Gastroesophageal sphincter (tissue), 3 donors: ENCODE data around the gene SMARCAL1.

ENCODE experiments used
- CTCF ChIP-seq, 4 experiments: fragments of 200-600 bp in 2 of 4; fragments of 450-650 bp in 2 of 4; sonication (generic) in 1 of 4; IDR thresholded peaks; one replicate each; pipeline ENCODE4 v1.5.1; 2017 to 2019; ENCODE audit warnings: antibody characterized with exemption in 4 of 4, mild to moderate bottlenecking in 2 of 4, moderate library complexity in 2 of 4
- EP300 ChIP-seq: sonication (generic); formaldehyde crosslinking; IDR thresholded peaks from one replicate; pipeline ENCODE4 v1.6.1; 2017; ENCODE audit warnings: antibody characterized with exemption, mild to moderate bottlenecking
- POLR2A ChIP-seq, 2 donors: fragments of 450-650 bp; IDR thresholded peaks; one replicate each; pipeline ENCODE4 v1.6.1; 2017; ENCODE audit warnings: antibody characterized with exemption in 2 of 2, mild to moderate bottlenecking in 2 of 2, moderate library complexity in 1 of 2
- POLR2AphosphoS5 ChIP-seq: sonication (generic); formaldehyde crosslinking; IDR thresholded peaks from one replicate; pipeline ENCODE4 v1.6.1; 2017; ENCODE audit warnings: antibody characterized with exemption

GRCh38 chr2:216485745-216486144 is 73.5 kb downstream of the SMARCAL1 start:
- TF ChIP-seq CTCF (IDR thresholded peaks at IDR 0.05) (no peak), POLR2A (IDR thresholded peaks at IDR 0.05) (no peak), POLR2AphosphoS5 (no peak), EP300 (no peak)
